HepG2 (cell line): ENCODE data around the gene UBE2S. TPM values are rescaled to one million over a fixed set of nuclear protein-coding genes. Genes with fewer than 3 reads are reported as not detected.

Experiments used
- ARID4A ChIP-seq: sonication (generic); formaldehyde crosslinking; IDR thresholded peaks from 2 replicates; pipeline ENCODE4 v1.5.0; 2020; ENCODE audit warnings: mild to moderate bottlenecking, missing genetic modification reagents, borderline replicate concordance
- SIX1 ChIP-seq: sonication (generic); formaldehyde crosslinking; IDR thresholded peaks from 2 replicates; pipeline ENCODE4 v1.4.0; 2020; ENCODE audit warnings: missing genetic modification reagents, borderline replicate concordance
- SP2 ChIP-seq: sonication (generic); formaldehyde crosslinking; IDR thresholded peaks from 2 replicates; pipeline ENCODE4 v1.5.1; 2020; ENCODE audit warnings: mild to moderate bottlenecking, missing genetic modification reagents
- USF2 ChIP-seq, 2 experiments: sonication (generic) in 1 of 2; formaldehyde crosslinking in 1 of 2; IDR thresholded peaks; 2 replicates each; pipeline versions ENCODE4 v1.5.1 to v1.6.1; 2011 to 2020; ENCODE audit warnings: borderline replicate concordance in 1 of 2, low read depth in 1 of 2, low read length in 1 of 2, mild to moderate bottlenecking in 1 of 2, missing genetic modification reagents in 1 of 2, moderate library complexity in 1 of 2
- ZBTB34 ChIP-seq: sonication (generic); formaldehyde crosslinking; IDR thresholded peaks from 2 replicates; pipeline ENCODE4 v1.8.0; 2022; ENCODE audit warnings: mild to moderate bottlenecking, missing genetic modification reagents
- ZNF17 ChIP-seq: sonication (generic); formaldehyde crosslinking; IDR thresholded peaks from 2 replicates; pipeline ENCODE4 v1.5.0; 2020; ENCODE audit warnings: mild to moderate bottlenecking, missing genetic modification reagents
- ZNF773 ChIP-seq: sonication (generic); formaldehyde crosslinking; IDR thresholded peaks from 2 replicates; pipeline ENCODE4 v1.4.0; 2020; ENCODE audit warnings: missing genetic modification reagents, borderline replicate concordance
- ZNF878 ChIP-seq: sonication (generic); formaldehyde crosslinking; IDR thresholded peaks from 2 replicates; pipeline ENCODE4 v1.8.1; 2023; ENCODE audit warnings: mild to moderate bottlenecking, missing genetic modification reagents, moderate library complexity
- ZSCAN29 ChIP-seq: sonication (generic); formaldehyde crosslinking; conservative IDR thresholded peaks from 2 replicates; pipeline ENCODE4 v1.4.0; 2020; ENCODE audit warnings: mild to moderate bottlenecking, missing genetic modification reagents
- ZSCAN5A ChIP-seq: sonication (generic); formaldehyde crosslinking; IDR thresholded peaks from 2 replicates; pipeline ENCODE4 v1.8.0; 2022; ENCODE audit warnings: mild to moderate bottlenecking, missing genetic modification reagents, borderline replicate concordance
- polyA plus RNA-seq, 8 experiments: library from polyadenylated mRNA; depleted of rRNA in 3 of 8; stranded (reverse) in 7 of 8; unstranded in 1 of 8; fragments of >200 nt; fragmentation: Illumina TruSeq in 4 of 8; extraction: Trizol in 4 of 8; gene quantifications; 2 replicates each; pipeline versions ENCODE4 v1.2.1 to v1.2.3, GENCODE V29; 2011 to 2016; ENCODE audit warnings: low read depth in 4 of 8, missing spikeins in 1 of 8, mixed read lengths in 1 of 8; ENCODE audit not compliant: insufficient read depth in 1 of 8
- total RNA-seq, 5 experiments: library from RNA; depleted of rRNA; stranded (reverse); fragments of >200 nt; fragmentation: Illumina TruSeq; extraction: Trizol; gene quantifications; 2 replicates each; pipeline ENCODE4 v1.2.3, GENCODE V29; 2016; ENCODE audit warnings: low read depth in 1 of 5
- TF ChIP-seq, protein P1 (sequence below): sonication (generic); formaldehyde crosslinking; IDR thresholded peaks from 2 replicates; pipeline ENCODE4 v1.5.0; 2020; ENCODE audit warnings: missing genetic modification reagents, mild to moderate bottlenecking, borderline replicate concordance
- TF ChIP-seq, protein P2 (sequence below): sonication (generic); formaldehyde crosslinking; IDR thresholded peaks from 2 replicates; pipeline ENCODE4 v1.5.1; 2020; ENCODE audit warnings: missing genetic modification reagents, mild to moderate bottlenecking, borderline replicate concordance

Gene UBE2S
- total and polyA plus RNA-seq, 2 of the 13 experiments (the other 11 are each of a cell fraction or from before 2014, with no cell fraction given): 32.2 to 39.3 TPM

DNA sequence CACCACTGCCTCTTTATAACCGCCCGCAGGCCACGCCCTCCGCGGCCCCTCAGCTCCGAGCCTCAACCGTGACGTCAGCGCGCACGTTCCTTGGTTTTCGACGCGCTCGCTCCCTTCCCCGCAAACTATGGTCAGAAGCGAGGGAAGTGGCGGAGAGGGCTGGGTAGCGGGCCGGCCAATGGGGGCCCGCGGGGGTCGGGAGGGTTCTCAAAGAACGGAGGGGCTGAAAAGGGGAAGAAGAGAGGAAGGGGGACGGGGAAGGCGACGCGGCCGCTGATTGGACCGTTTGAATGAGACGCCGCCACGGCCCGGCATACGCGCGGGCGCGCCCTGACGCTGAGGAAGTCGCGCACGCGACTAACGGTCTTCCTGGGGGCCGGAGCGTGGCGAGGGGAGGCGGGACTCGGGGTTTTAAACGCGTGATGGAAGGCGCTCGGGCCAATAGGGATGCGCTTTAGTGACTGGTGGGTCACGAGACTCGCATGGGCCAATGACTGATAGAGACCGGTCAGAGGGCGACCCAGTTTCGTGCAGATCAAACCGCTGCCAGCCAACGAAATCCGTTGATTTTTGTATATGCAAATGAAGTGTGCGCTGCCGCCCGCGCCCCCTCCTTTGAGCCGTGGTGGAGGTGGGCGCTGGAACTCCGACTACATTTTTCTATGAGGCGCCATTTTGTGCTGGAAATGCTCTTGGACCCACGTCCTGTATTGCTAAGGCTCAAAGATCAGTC, 378 bp upstream of the UBE2S start (continued):
- TF ChIP-seq ZSCAN5A (peak; percentile 55; the same call in 1 of the 2 replicates), ZBTB34 (CRISPR knock-in tag) (no peak), USF2 (IDR thresholded peaks at IDR 0.05; ENCODE audit: low read depth, low read length) (peak; percentile 69), USF2 (CRISPR knock-in tag; IDR thresholded peaks at IDR 0.05; ENCODE audit: borderline replicate concordance) (peak; percentile 77; the same call in 1 of the 2 replicates), ZNF773 (CRISPR knock-in tag) (no peak), ARID4A (CRISPR knock-in tag) (peak; percentile 50; the same call in 1 of the 2 replicates), ZNF17 (CRISPR knock-in tag) (no peak), SP2 (CRISPR knock-in tag) (peak; percentile 82), ZNF878 (CRISPR knock-in tag) (peak; percentile 75; the same call in 1 of the 2 replicates), ZSCAN29 (CRISPR knock-in tag) (peak; percentile 35; the same call in 1 of the 2 replicates), SIX1 (no peak)
- TF ChIP-seq, protein P1, sequence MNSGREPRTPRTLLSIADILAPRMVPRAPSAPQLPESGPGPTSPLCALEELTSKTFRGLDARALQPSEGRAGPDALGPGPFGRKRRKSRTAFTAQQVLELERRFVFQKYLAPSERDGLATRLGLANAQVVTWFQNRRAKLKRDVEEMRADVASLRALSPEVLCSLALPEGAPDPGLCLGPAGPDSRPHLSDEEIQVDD (CRISPR knock-in tag): no peak
- TF ChIP-seq, protein P2, sequence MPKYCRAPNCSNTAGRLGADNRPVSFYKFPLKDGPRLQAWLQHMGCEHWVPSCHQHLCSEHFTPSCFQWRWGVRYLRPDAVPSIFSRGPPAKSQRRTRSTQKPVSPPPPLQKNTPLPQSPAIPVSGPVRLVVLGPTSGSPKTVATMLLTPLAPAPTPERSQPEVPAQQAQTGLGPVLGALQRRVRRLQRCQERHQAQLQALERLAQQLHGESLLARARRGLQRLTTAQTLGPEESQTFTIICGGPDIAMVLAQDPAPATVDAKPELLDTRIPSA (CRISPR knock-in tag): 0 out of 2 replicates have a peak, but pooled peaks have one; percentile 10
